Tracheal epithelial cell (primary cell): Measurements from ENCODE around the gene OSGEPL1. TPM values are rescaled to one million over a fixed set of nuclear protein-coding genes. Genes with fewer than 3 reads are reported as not detected.

Experiments
- total RNA-seq: library from RNA; depleted of rRNA; stranded (reverse); fragments of >200 nt; gene quantifications from 2 replicates; pipeline ENCODE4 v1.2.1, GENCODE V29; 2014

Gene OSGEPL1
- 6.5 and 17.1 TPM in 2 replicates for total RNA-seq

GRCh38 chr2:189762551-189763298 is at the start of gene OSGEPL1:
Gene OSGEPL1, minus strand, starts transcription at chr2:189762792. Its CDS starts 1,152 bp downstream, at chr2:189761640.

GRCh38 chr2:189783927-189784867 is 21.6 kb upstream of the OSGEPL1 start, which contains the start of the genes ORMDL1 and PMS1:
Gene ORMDL1, minus strand, starts transcription at chr2:189784339. Its CDS starts 1,744 bp downstream, at chr2:189782595.
Gene PMS1, plus strand, starts transcription at chr2:189784450. Its CDS starts 7,360 bp downstream, at chr2:189791810.

Other genes starting within 250 kb of the OSGEPL1 start
- gene SLC40A1, start 182.0 kb downstream of the OSGEPL1 start, total RNA-seq: 1.4 and 1.7 TPM in 2 replicates
- gene ASNSD1, start 101.3 kb downstream of the OSGEPL1 start, total RNA-seq: 38.2 and 46.5 TPM in 2 replicates
- gene ANKAR, start 88.1 kb downstream of the OSGEPL1 start, total RNA-seq: 1.7 and 2.4 TPM in 2 replicates
- gene ORMDL1, start 21.5 kb upstream of the OSGEPL1 start, total RNA-seq: 34.7 and 50.3 TPM in 2 replicates
- 17.6 and 19.6 TPM in 2 replicates for gene PMS1, start 21.7 kb upstream of the OSGEPL1 start, total RNA-seq